Loucy (cell line): ENCODE measurements around the gene NCDN.

Experiments
- H2AFZ ChIP-seq: fragments of 200-600 bp; sonication (generic); 2 replicates; pipeline ENCODE4 v1.6.0; 2016; ENCODE audit warnings: antibody characterized with exemption, mild to moderate bottlenecking, low read length, moderate library complexity
- H3F3A ChIP-seq: fragments of 200-600 bp; 2 replicates; pipeline ENCODE4 v1.6.0; 2016; ENCODE audit warnings: antibody characterized with exemption, low read depth, mild to moderate bottlenecking
- H3K27me3 ChIP-seq: fragments of 200-600 bp; sonication (generic); 2 replicates; pipeline ENCODE4 v1.6.1; 2014; ENCODE audit warnings: low read length, mild to moderate bottlenecking; ENCODE audit not compliant: insufficient read depth, poor library complexity, severe bottlenecking
- H3K36me3 ChIP-seq: fragments of 200-600 bp; sonication (generic); 2 replicates; pipeline ENCODE4 v1.6.1; 2016; ENCODE audit warnings: low read length; ENCODE audit not compliant: insufficient read depth
- H3K4me1 ChIP-seq: fragments of 200-600 bp; sonication (generic); 2 replicates; pipeline ENCODE4 v1.5.1; 2014; ENCODE audit warnings: low read length, mild to moderate bottlenecking; ENCODE audit not compliant: insufficient read depth, poor library complexity, severe bottlenecking
- H3K4me2 ChIP-seq: fragments of 200-600 bp; sonication (generic); 2 replicates; pipeline ENCODE4 v1.6.0; 2014; ENCODE audit warnings: antibody characterized with exemption, low read length, low read depth, mild to moderate bottlenecking; ENCODE audit not compliant: poor library complexity, severe bottlenecking
- H3K4me3 ChIP-seq: fragments of 200-600 bp; sonication (generic); 2 replicates; pipeline ENCODE4 v1.5.1; 2014; ENCODE audit warnings: low read length, mild to moderate bottlenecking, mixed read lengths; ENCODE audit not compliant: poor library complexity, severe bottlenecking
- H3K79me2 ChIP-seq: fragments of 200-600 bp; sonication (generic); 2 replicates; pipeline ENCODE4 v1.6.1; 2014; ENCODE audit warnings: low read length; ENCODE audit not compliant: insufficient read depth
- H3K9ac ChIP-seq: fragments of 200-600 bp; sonication (generic); 2 replicates; pipeline ENCODE4 v1.6.0; 2014; ENCODE audit warnings: mild to moderate bottlenecking, low read depth, low read length, moderate library complexity; ENCODE audit not compliant: poor library complexity, severe bottlenecking
- H3K9me2 ChIP-seq: fragments of 200-600 bp; sonication (generic); replicated peaks from 2 replicates; pipeline ENCODE4 v1.6.1; 2016; ENCODE audit warnings: low read depth, low read length, mixed read lengths
- H3K9me3 ChIP-seq: fragments of 200-600 bp; sonication (generic); 2 replicates; pipeline ENCODE4 v1.6.1; 2014; ENCODE audit warnings: mild to moderate bottlenecking, antibody characterized with exemption, low read length, low read depth; ENCODE audit not compliant: insufficient read depth
- H4K20me1 ChIP-seq: fragments of 200-600 bp; sonication (generic); 2 replicates; pipeline ENCODE4 v1.6.0; 2014; ENCODE audit warnings: antibody characterized with exemption, low read length, mild to moderate bottlenecking; ENCODE audit not compliant: insufficient read depth, poor library complexity, severe bottlenecking
- CTCF ChIP-seq: fragments of 200-600 bp; sonication (generic); conservative IDR thresholded peaks from 2 replicates; pipeline ENCODE4 v1.5.1; 2014; ENCODE audit warnings: mild to moderate bottlenecking, antibody characterized with exemption, low read length
- EZH2phosphoT487 ChIP-seq: fragments of 200-600 bp; IDR thresholded peaks from 2 replicates; pipeline ENCODE4 v1.6.1; 2018; ENCODE audit warnings: antibody characterized with exemption, mild to moderate bottlenecking, moderate library complexity, borderline replicate concordance

The NCDN gene

GRCh38 chr1:35531368-35531767, 26.2 kb upstream of the NCDN start:
- H2AFZ ChIP-seq = no peak overlapping the region
- H3K9me3 ChIP-seq = peaks cover 12% of the 10 kb centered on the region; the same call in 1 of the 2 replicates
- H3K79me2 ChIP-seq = peaks cover 35% of the 10 kb centered on the region
- no peak for TF ChIP-seq CTCF
- no peak for TF ChIP-seq EZH2phosphoT487
- no peak overlapping the region for H3K4me2 ChIP-seq
- H3K36me3 ChIP-seq = peaks cover 21% of the 10 kb centered on the region; the same call in 1 of the 2 replicates
- no peaks in the 10 kb centered on the region for H4K20me1 ChIP-seq
- no peak overlapping the region for H3K4me3 ChIP-seq
- H3K9me2 ChIP-seq = no peaks in the 10 kb centered on the region
- no peaks in the 10 kb centered on the region for H3K4me1 ChIP-seq
- no peaks in the 10 kb centered on the region for H3F3A ChIP-seq
- H3K9ac ChIP-seq = no peak overlapping the region
- no peaks in the 10 kb centered on the region for H3K27me3 ChIP-seq

- no peak overlapping the region for H3K4me3 ChIP-seq
- no peaks in the 10 kb centered on the region for H3K9me2 ChIP-seq
- no peak for TF ChIP-seq EZH2phosphoT487
- no peak for TF ChIP-seq CTCF
- H2AFZ ChIP-seq = no peak overlapping the region
- peaks cover 5% of the 10 kb centered on the region for H4K20me1 ChIP-seq
- H3F3A ChIP-seq = no peaks in the 10 kb centered on the region
- peaks cover 2% of the 10 kb centered on the region for H3K4me1 ChIP-seq
- H3K9ac ChIP-seq = no peak overlapping the region
- H3K79me2 ChIP-seq = peaks cover 44% of the 10 kb centered on the region
- no peak overlapping the region for H3K4me2 ChIP-seq
- peaks cover 21% of the 10 kb centered on the region; the same call in 1 of the 2 replicates for H3K36me3 ChIP-seq
- H3K27me3 ChIP-seq = no peaks in the 10 kb centered on the region
- H3K9me3 ChIP-seq = peaks cover 12% of the 10 kb centered on the region; the same call in 1 of the 2 replicates
These were observed 24.9 kb upstream of the NCDN start for GRCh38 chr1:35532497-35533223.

- Histone ChIP-seq H3K9ac (no peak overlapping the region), H3K4me1 (peaks cover 10% of the 10 kb centered on the region), H3K4me2 (no peak overlapping the region), H2AFZ (no peak overlapping the region), H3F3A (no peaks in the 10 kb centered on the region), H4K20me1 (peaks cover 5% of the 10 kb centered on the region), H3K27me3 (no peaks in the 10 kb centered on the region), H3K36me3 (peaks cover 21% of the 10 kb centered on the region; the same call in 1 of the 2 replicates), H3K4me3 (no peak overlapping the region), H3K79me2 (peaks cover 47% of the 10 kb centered on the region), H3K9me3 (peaks cover 12% of the 10 kb centered on the region; the same call in 1 of the 2 replicates), H3K9me2 (no peaks in the 10 kb centered on the region)
- TF ChIP-seq EZH2phosphoT487 (no peak), CTCF (no peak)
These were observed 24.0 kb upstream of the NCDN start for GRCh38 chr1:35533586-35533985.
